Measurements from ENCODE around the gene OPCML.

The OPCML gene

GRCh38 chr11:132444911-132445310, 1087.4 kb downstream of the OPCML start:
- no peak for TF ChIP-seq ARNTL (CRISPR knock-in tag; IDR thresholded peaks at IDR 0.05; ENCODE audit: borderline replicate concordance, low read depth)
- no peak for TF ChIP-seq ZFP3 (CRISPR knock-in tag; IDR thresholded peaks at IDR 0.05)
- no peak for TF ChIP-seq ZNF70 (CRISPR knock-in tag; IDR thresholded peaks at IDR 0.05)
- no peak for TF ChIP-seq SNAI2 (CRISPR knock-in tag; IDR thresholded peaks at IDR 0.05)
- no peak for TF ChIP-seq OSR1 (CRISPR knock-in tag; IDR thresholded peaks at IDR 0.05)
- no peak for TF ChIP-seq RARB (CRISPR knock-in tag; IDR thresholded peaks at IDR 0.05)
- no peak for TF ChIP-seq CSRNP3 (CRISPR knock-in tag; IDR thresholded peaks at IDR 0.05)
- TF ChIP-seq, protein P1, sequence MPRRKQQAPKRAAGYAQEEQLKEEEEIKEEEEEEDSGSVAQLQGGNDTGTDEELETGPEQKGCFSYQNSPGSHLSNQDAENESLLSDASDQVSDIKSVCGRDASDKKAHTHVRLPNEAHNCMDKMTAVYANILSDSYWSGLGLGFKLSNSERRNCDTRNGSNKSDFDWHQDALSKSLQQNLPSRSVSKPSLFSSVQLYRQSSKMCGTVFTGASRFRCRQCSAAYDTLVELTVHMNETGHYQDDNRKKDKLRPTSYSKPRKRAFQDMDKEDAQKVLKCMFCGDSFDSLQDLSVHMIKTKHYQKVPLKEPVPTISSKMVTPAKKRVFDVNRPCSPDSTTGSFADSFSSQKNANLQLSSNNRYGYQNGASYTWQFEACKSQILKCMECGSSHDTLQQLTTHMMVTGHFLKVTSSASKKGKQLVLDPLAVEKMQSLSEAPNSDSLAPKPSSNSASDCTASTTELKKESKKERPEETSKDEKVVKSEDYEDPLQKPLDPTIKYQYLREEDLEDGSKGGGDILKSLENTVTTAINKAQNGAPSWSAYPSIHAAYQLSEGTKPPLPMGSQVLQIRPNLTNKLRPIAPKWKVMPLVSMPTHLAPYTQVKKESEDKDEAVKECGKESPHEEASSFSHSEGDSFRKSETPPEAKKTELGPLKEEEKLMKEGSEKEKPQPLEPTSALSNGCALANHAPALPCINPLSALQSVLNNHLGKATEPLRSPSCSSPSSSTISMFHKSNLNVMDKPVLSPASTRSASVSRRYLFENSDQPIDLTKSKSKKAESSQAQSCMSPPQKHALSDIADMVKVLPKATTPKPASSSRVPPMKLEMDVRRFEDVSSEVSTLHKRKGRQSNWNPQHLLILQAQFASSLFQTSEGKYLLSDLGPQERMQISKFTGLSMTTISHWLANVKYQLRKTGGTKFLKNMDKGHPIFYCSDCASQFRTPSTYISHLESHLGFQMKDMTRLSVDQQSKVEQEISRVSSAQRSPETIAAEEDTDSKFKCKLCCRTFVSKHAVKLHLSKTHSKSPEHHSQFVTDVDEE (CRISPR knock-in tag; IDR thresholded peaks at IDR 0.05): no peak
- no peak for TF ChIP-seq ZNF8 (CRISPR knock-in tag; IDR thresholded peaks at IDR 0.05)
- TF ChIP-seq GLIS3 (CRISPR knock-in tag; IDR thresholded peaks at IDR 0.05): no peak
- TF ChIP-seq ZFP30 (CRISPR knock-in tag; IDR thresholded peaks at IDR 0.05): no peak
- no peak for TF ChIP-seq PPARA (CRISPR knock-in tag; IDR thresholded peaks at IDR 0.05; ENCODE audit: borderline replicate concordance)
- TF ChIP-seq CSDC2 (CRISPR knock-in tag; IDR thresholded peaks at IDR 0.05): no peak
- no peak for TF ChIP-seq TOX (CRISPR knock-in tag; IDR thresholded peaks at IDR 0.05; ENCODE audit: borderline replicate concordance)
- no peak for TF ChIP-seq ISL1 (CRISPR knock-in tag; IDR thresholded peaks at IDR 0.05)
- TF ChIP-seq ESRRG (CRISPR knock-in tag; IDR thresholded peaks at IDR 0.05): no peak
- TF ChIP-seq POU6F1 (CRISPR knock-in tag; IDR thresholded peaks at IDR 0.05; ENCODE audit: borderline replicate concordance, low read depth): no peak
- TF ChIP-seq BACH2 (CRISPR knock-in tag; IDR thresholded peaks at IDR 0.05; ENCODE audit: borderline replicate concordance): no peak
- no peak for TF ChIP-seq CREB5 (CRISPR knock-in tag; IDR thresholded peaks at IDR 0.05; ENCODE audit: low read depth)
- ATAC-seq: no peak

GRCh38 chr11:132439711-132440255, 1092.5 kb downstream of the OPCML start:
- TF ChIP-seq ZNF565 (CRISPR knock-in tag; conservative IDR thresholded peaks at IDR 0.05; ENCODE audit: low read depth) (no peak), TOX (CRISPR knock-in tag; IDR thresholded peaks at IDR 0.05; ENCODE audit: borderline replicate concordance) (no peak), CSDC2 (CRISPR knock-in tag; IDR thresholded peaks at IDR 0.05) (no peak), ESRRG (CRISPR knock-in tag; IDR thresholded peaks at IDR 0.05) (no peak), POU6F1 (CRISPR knock-in tag; IDR thresholded peaks at IDR 0.05; ENCODE audit: borderline replicate concordance, low read depth) (no peak)

DNA sequence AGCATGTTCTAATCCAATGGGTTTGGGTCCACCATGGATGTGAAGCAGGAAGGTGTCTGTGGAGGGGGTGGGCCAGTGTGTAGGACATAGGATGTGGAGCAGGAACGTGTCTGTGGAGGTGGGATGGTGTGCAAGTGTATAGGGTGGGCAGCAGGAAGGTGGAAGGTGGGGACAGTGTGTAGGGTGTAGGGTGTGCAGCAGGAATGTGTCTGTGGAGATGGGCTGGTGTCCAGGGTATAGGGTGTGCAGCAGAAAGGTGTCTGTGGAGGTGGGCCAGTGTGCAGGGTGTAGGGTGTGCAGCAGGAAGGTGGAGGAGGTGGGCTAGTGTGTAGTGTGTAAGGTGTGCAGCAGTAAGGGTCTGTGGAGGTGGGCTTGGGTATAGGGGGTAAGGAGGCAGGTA, 1093.9 kb downstream of the OPCML start:
- TF ChIP-seq, protein P1 (CRISPR knock-in tag; IDR thresholded peaks at IDR 0.05): no peak
- TF ChIP-seq POU6F1 (CRISPR knock-in tag; IDR thresholded peaks at IDR 0.05; ENCODE audit: borderline replicate concordance, low read depth) (no peak), TOX (CRISPR knock-in tag; IDR thresholded peaks at IDR 0.05; ENCODE audit: borderline replicate concordance) (no peak), ZC3H10 (CRISPR knock-in tag; IDR thresholded peaks at IDR 0.05) (no peak)
- ATAC-seq: no peak

More at GRCh38 chr11:132439711-132440255, 1092.5 kb downstream of the OPCML start:
- ATAC-seq: no peak

Data from SK-N-SH treated with all-trans-retinoic acid at 6 μM for 48 hours (cell line).